GM10847 (cell line): ENCODE results near the gene TCEAL9.

Experiments
- POLR2A ChIP-seq: IDR thresholded peaks from 2 replicates; pipeline ENCODE4 v1.6.1; 2011; ENCODE audit not compliant: insufficient read length; ENCODE audit errors: extremely low read depth

The TCEAL9 gene

GRCh38 chrX:103400931-103401330, 44.6 kb downstream of the TCEAL9 start:
- TF ChIP-seq POLR2A, result no peak

DNA sequence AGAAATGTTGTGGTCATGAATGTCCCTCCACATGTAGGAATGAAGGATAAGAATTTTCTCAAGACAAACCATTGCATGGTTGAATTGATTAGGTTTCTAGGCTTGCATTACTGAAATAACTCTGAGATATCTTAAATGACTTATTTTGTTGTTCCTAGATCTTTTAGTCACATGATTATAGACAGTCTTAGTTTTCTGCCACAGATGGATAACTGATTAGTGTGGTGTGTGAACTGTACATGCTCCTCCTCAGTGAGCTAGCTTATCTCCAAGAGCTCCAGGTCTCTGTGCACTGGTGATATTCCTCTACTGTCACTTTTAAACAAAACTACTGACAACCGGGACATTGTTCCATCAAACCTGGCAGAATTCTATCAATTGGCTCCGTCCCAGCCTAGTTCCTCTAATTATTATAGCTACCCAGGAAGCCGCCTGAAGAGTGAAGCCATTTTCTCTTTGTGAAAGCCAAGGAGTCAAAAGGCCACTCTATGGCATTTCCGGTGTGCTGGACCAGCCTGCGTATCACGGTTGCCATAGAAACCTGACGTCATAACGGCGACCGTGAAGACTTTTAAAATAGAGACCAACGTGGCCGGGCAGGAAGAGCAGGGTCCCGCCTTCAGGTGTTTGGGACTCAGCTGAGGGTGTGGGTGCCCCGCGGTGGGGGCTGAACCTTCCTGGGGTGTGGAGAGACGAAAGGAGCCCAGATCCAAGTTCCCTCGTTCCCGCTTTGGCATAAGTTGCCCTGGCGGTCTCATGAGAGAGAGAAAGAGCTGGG, 48.1 kb downstream of the TCEAL9 start:
- TF ChIP-seq POLR2A, result no peak

DNA sequence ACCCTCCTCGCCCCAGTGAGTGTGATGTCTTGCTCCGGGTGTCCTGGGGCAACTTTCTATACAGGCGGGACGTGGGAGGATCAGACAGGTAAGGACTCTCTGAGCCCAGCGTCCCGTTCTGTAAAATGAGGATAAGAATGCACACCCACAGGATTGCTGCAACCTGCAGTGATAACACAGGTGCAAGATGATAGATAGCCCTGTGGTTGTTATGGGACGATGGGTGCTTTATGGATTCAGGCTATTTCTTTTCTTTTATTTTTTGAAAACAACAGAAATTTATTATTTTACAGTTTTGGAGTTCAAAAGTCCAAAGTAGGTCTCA, 48.7 kb downstream of the TCEAL9 start:
- TF ChIP-seq POLR2A, result no peak

DNA sequence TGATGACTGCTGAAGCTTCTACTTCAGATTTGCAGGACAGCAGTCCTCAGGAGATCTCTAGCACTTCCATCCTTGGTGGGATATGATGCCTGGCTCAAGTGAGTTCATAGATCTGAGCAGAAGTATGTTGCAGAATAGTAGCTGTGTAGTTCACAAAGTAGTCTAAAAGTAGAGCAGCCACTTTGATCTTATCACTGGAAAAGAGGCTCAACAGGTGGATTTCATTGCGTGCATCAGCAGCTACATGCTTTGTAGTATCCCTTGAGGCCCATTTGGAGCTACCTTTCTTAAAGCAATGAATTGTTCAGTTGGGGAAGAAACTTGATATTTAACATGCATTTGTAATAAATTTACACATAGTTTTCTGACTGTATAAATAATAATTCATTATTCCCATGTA, 50.0 kb downstream of the TCEAL9 start:
- TF ChIP-seq POLR2A, result no peak

DNA sequence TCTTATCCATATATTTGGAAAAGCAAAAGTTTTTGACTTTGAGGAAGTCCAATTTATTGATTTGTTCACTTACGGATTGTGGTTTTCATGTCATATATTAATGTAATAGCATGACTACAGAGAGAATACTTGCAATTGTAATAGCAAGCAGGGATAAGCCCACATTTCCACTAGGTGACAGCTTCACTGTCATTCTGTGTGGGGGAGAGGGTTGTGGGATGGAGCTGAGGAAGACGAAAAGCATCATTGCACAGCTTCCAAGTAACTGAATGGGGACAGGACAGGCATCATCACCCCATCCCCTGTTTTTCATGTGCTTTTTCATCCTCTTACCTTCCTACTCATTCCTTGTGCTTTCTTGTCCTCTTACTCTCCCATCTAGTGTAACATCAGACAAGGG, 51.5 kb downstream of the TCEAL9 start:
- TF ChIP-seq POLR2A, result no peak
